ENCODE results near the gene PHPT1.

Gene PHPT1

GRCh38 chr9:136851941-136852663, 2.9 kb downstream of the PHPT1 start, which contains the start of gene MAMDC4:
Gene MAMDC4, plus strand, starts transcription at chr9:136852346. Its CDS starts 71 bp downstream, at chr9:136852417.
- no peak for DNase-seq
- Histone ChIP-seq H3K79me2 (ENCODE audit: insufficient read depth, low read length) (peaks cover 6% of the 10 kb centered on the region), H3K9ac (ENCODE audit: low read depth, low read length) (no peak within 1 kb of the TSS), H3K27me3 (ENCODE audit: insufficient read depth, low read length, poor library complexity) (no peaks in the 10 kb centered on the region), H3K36me3 (ENCODE audit: insufficient read depth, low read length) (peaks cover 23% of the 10 kb centered on the region), H4K20me1 (ENCODE audit: insufficient read depth, low read length) (peaks cover 15% of the 10 kb centered on the region), H3K4me3 (ENCODE audit: low read depth in 1 of 2, low read length in 2 of 2) (no peak within 1 kb of the TSS), H3K27ac (ENCODE audit: low read length) (no peak within 1 kb of the TSS), H3K4me1 (ENCODE audit: insufficient read depth, low read length) (peaks cover 18% of the 10 kb centered on the region), H3K4me2 (ENCODE audit: insufficient read depth, low read length) (no peak within 1 kb of the TSS), H3K9me3 (ENCODE audit: insufficient read depth, low read length, severe bottlenecking) (no peaks in the 10 kb centered on the region), H2AFZ (ENCODE audit: low read depth, low read length) (no peak within 1 kb of the TSS)
- ATAC-seq (ENCODE audit: insufficient read depth, low read depth), result no peak
- TF ChIP-seq CTCF (IDR thresholded peaks at IDR 0.05; ENCODE audit: borderline replicate concordance, extremely low read depth, low read length, poor library complexity, severe bottlenecking), result no peak

- Histone ChIP-seq H3K4me3 (ENCODE audit: low read depth in 1 of 2, low read length in 2 of 2) (no peak overlapping the region), H3K9me3 (ENCODE audit: insufficient read depth, low read length, severe bottlenecking) (no peaks in the 10 kb centered on the region), H3K27ac (ENCODE audit: low read length) (no peak overlapping the region), H3K9ac (ENCODE audit: low read depth, low read length) (no peak overlapping the region), H4K20me1 (ENCODE audit: insufficient read depth, low read length) (peaks cover 15% of the 10 kb centered on the region), H3K4me1 (ENCODE audit: insufficient read depth, low read length) (peaks cover 12% of the 10 kb centered on the region), H3K27me3 (ENCODE audit: insufficient read depth, low read length, poor library complexity) (no peaks in the 10 kb centered on the region), H3K4me2 (ENCODE audit: insufficient read depth, low read length) (no peak overlapping the region), H3K79me2 (ENCODE audit: insufficient read depth, low read length) (peaks cover 3% of the 10 kb centered on the region), H2AFZ (ENCODE audit: low read depth, low read length) (no peak overlapping the region), H3K36me3 (ENCODE audit: insufficient read depth, low read length) (peaks cover 23% of the 10 kb centered on the region)
- TF ChIP-seq EZH2 (IDR thresholded peaks at IDR 0.05; ENCODE audit: borderline replicate concordance, low read depth, low read length, severe bottlenecking) (no peak), CTCF (IDR thresholded peaks at IDR 0.05; ENCODE audit: borderline replicate concordance, extremely low read depth, low read length, poor library complexity, severe bottlenecking) (no peak)
- DNase-seq (no peak), ATAC-seq (ENCODE audit: insufficient read depth, low read depth) (no peak)
Measured at GRCh38 chr9:136852664-136853595, 3.7 kb downstream of the PHPT1 start.

- ATAC-seq (ENCODE audit: insufficient read depth, low read depth), result no peak
- Histone ChIP-seq H3K9ac (ENCODE audit: low read depth, low read length) (no peak overlapping the region), H3K27me3 (ENCODE audit: insufficient read depth, low read length, poor library complexity) (no peaks in the 10 kb centered on the region), H3K79me2 (ENCODE audit: insufficient read depth, low read length) (no peaks in the 10 kb centered on the region), H4K20me1 (ENCODE audit: insufficient read depth, low read length) (peaks cover 22% of the 10 kb centered on the region), H3K4me3 (ENCODE audit: low read depth in 1 of 2, low read length in 2 of 2) (no peak overlapping the region), H3K4me1 (ENCODE audit: insufficient read depth, low read length) (peaks cover 10% of the 10 kb centered on the region), H3K4me2 (ENCODE audit: insufficient read depth, low read length) (no peak overlapping the region), H3K36me3 (ENCODE audit: insufficient read depth, low read length) (peaks cover 19% of the 10 kb centered on the region), H3K9me3 (ENCODE audit: insufficient read depth, low read length, severe bottlenecking) (no peaks in the 10 kb centered on the region), H3K27ac (ENCODE audit: low read length) (no peak overlapping the region), H2AFZ (ENCODE audit: low read depth, low read length) (no peak overlapping the region)
- no peak for TF ChIP-seq EZH2 (IDR thresholded peaks at IDR 0.05; ENCODE audit: borderline replicate concordance, low read depth, low read length, severe bottlenecking)
- TF ChIP-seq CTCF (IDR thresholded peaks at IDR 0.05; ENCODE audit: borderline replicate concordance, extremely low read depth, low read length, poor library complexity, severe bottlenecking), result no peak
- DNase-seq, result no peak
Measured at GRCh38 chr9:136853596-136854112, 4.4 kb downstream of the PHPT1 start.
